RKO (cell line): ENCODE data around the gene PAK3.

Experiments used
- DNase-seq: peaks from one replicate; pipeline ENCODE4 v3.0.0-alpha.2; 2016; ENCODE audit warnings: low spot score

The PAK3 gene

DNA sequence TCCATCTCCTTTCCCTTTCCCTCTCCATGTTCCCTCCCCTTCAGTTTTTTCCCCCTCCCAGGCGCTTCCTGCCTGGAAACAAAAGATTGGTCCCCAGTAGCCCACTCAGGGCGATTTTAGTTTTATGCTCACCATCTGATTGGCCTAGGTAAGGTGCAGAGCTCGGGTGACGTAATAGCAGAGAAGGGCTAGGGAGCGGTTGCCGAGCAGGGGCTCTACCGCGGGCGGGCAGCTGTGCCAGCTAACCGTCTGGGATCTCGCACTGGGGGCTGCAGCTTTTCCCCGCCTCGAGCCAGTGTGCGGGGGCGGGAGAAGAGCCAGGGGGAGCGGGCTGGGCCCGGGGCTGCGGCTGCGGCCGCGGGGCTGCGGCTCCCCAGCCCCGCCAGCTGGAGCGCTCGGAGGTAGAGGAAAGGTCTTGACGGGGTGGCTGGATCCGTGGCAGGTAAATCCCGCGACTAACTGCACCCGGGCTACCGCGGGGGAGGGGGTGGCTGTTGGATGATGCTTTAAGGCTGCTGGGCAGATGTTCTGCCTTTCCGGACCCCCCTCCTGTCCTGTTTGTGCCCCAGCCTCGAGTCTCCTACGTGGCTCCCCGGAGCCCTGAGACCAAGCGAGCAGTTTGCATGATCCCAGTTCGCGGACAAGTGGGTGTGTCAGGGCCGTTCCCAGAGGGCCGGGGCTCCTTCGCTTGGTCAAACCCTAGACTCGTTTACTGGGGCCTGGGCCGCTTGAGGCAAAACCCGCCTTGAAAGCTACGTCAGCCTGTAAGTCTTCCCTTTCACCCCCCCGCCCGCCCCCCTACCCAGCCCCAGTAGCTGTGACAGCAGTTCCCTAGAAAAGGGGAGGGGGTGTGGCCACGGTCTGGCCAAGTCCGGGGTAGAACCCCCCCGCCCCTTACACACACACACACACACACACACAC, at the start of gene PAK3:
Gene PAK3, plus strand, starts transcription at position 218 of the 922 bp plus-strand sequence. CDS start 26,913 bp downstream, outside the sequence.
- DNase-seq = no peak

DNA sequence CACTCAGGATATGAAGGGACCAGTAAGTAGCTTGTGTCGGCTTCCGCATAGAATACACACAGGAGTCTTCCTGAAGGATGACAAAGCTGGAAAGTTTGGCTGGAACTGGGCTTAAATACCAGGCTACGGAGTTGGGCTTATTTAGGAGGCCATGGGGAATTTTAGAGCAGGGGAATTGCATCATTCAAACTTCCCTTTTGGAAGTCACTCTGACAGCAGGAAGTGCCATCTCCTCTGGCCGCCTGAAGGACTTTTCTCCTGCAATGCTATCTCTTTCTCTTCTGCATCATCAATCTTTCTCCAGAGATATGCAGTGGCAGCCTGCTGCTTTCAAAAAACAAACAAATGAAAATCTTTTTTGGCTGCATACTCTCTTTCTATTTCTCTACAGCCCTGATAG, 48.4 kb upstream of the PAK3 start:
- DNase-seq = no peak

DNA sequence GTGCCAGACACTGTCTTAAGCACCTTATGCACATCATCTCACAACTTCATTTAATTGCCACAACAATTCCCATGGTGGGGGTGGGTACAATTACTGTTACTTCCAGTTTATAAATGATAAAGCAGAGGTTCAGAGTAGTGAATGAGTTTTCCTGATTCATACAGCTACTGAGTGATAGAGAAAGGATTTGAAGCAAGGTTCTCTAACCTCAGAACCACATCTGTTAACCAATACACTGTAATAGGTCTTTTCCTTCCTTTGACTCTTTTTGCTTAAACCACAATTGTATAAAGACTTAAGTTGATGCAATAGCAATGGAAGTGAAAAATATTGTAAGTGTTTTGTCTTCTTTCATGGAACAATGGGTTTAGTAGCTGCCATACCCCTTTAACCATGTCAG, 43.5 kb upstream of the PAK3 start:
- DNase-seq = no peak

DNA sequence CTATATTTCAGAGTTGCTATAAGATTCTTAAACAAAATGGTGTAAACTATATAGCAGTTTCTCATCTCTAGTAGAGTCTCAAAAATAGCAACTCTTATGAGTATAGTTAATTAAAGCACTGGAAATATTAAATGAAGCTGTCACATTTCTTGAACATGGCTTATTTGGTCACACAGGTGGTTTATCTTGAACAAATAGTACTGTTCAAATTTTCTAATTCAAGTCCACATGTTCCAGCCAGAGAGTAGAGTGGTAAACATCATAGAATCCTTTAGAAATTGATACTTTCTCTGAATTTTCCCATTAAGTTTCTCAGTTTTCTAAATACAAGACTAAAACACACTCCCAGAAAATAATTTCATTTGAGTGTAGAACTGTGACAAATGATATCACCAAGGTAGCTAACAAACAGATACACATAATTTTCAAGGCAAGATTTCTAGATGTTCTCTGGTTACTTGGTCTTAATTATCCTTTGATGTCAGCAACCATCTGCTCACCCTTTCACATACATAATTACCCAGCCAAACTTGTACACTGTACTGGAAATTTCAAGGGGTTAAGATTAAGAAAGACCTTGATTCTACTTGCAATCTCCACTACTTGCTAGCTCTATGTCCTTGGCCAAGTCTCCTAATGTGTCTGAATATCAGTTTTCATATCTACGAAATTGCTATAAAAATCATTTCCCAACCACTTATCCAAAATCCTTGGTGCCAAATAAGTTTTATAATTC, 24.3 kb upstream of the PAK3 start:
- no peak for DNase-seq

DNA sequence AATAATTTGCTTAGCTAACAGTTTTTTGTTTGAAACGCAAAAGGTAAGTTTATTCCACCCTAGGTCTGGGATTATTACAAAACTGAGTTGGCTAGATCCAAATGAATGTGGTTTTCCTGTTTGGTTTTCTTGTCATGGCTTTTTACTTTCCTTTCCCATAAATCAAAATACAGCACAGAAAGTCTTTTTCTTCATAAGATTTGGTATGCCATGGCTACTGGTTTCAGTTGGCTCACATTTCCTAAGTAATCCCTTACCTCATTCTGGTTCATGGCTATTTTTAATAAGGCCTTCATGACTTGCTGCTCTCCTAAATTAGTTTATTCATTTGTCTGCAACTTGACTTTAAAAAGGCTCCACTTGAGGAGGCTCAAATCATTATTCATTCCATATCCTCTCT, 12.9 kb upstream of the PAK3 start:
- DNase-seq = no peak

DNA sequence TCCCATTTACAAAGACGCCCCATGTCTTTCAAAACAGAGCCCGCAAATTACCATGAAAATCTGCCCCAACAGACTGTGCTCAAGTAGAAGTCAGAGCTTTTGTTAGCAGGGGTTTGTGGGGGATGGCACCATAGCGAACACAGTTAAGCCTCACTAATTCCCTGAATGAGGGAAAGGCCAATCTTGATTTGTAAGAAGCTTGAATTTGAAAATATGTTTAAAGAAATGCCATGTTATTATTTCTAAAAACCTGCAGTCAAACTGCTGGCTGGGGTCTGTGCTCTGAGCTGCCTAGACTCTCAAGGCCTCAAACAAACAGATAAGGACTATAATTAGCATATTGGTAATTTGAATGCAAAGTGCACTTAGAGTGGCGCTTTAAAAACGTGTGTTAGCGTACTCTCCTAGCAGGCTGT, 9.4 kb upstream of the PAK3 start:
- DNase-seq = no peak

DNA sequence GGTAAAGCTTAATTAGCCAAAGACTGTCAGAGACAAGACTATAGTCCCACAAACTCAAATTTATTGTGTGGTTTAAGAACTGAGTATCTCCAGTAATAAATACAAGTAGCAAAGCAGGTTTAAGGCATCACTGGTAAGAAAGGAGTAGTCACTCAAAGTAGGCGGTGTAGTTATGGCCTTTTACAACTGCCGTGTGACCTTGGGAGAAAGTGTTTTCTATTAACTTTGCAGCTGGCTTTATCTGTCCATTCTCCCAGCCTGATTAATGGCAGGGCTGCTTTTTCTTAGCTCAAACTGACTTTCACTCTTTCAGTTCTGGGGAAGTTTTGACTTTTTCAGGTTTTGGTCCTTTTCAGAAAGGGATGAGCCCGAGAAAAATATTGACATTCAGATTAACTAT, 7.4 kb upstream of the PAK3 start:
- no peak for DNase-seq

DNA sequence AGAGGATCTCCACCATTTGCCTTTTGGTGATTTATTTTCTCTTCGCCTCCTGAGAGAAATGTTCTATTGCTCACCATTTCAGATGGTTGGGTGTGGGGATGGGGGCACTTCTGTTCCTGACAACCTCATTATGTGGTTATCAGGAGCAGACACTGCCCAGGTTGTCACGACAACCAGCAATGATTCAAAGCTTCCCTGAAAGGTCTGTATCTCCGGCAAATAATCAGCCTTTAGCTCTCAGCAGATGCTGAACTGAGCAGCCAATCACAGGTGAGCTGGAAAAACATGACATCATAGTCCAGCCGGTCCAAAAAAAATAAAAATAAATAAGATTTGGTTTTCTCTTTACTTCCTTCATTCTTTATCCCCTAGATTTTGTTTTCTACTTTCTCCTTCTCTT, 5.5 kb upstream of the PAK3 start:
- no peak for DNase-seq

DNA sequence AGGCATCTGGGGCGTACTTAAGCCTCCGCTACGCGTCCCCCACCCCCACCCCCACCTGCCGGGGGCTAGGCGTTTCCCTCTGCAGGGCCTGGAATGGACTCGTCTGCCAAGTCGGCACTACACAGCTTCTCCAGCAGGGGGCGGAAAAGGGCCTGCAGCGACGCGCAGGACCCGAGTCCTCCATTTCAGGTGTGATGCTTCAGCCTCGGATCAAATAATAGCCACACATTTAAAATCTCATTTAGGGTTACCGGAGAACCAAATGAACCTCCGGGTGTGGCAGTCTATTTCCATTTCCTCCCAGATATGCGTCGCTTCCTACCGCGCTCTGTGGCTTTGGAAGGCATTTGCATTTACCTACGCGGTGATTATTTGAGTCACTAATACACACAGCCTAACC, 2.9 kb downstream of the PAK3 start:
- no peak for DNase-seq

DNA sequence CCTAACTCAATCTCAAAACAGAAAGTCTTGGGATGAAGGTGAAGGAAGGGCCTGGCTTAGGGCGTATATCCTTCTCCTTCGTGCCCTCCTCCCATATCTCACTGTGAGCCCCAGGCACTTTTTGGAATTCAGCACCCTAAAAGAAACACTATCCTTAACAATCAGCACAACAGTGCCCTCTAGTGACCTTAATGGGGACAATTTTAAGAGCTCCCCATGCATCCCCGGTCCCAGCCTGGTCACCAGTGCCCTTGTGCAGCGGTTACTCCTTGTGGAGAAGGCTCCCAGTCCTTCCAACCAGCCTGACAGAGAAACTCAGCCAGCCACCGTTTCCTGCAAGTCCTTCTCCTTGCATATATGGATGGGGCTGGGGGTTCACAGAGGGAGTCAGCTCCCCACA, 4.2 kb downstream of the PAK3 start:
- DNase-seq = peak; percentile 49

DNA sequence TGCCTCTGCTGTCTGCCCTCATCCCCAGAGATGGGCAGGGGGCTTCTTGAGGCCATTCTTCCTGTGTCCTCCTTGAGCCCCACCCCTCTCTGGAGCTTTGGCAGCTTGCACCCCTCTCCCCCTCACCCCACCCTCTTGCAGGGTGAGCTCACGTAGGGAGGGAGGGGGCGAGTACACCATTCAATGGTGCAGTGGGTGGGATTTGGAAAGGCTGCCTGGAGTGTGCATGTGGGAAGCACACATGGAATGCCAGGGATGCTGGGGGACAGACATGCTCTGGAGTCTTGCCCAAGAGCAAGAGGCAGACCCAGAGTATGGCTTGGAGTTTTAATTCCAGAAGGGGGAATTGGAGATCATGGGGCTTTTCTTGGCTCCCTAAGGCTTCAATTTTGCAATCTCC, 5.6 kb downstream of the PAK3 start:
- no peak for DNase-seq

DNA sequence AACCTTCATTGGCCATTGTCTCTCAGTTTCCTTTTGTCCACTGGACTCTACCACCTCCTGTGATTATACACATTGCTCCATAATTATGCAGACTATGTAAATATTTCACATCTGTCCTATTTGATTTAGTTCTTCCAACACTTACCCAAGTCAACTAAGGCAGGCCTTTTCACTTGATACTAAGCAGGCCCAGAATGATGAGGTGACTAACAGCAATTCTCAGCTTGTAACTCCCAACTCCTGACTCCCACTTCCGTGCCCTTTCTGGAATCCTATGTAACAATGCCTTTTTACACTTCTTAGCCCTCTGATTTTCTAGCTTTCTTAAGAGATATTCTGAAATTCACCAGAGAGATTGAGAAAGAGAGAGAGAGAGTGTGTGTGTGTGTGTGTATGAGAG, 6.6 kb downstream of the PAK3 start:
- no peak for DNase-seq

DNA sequence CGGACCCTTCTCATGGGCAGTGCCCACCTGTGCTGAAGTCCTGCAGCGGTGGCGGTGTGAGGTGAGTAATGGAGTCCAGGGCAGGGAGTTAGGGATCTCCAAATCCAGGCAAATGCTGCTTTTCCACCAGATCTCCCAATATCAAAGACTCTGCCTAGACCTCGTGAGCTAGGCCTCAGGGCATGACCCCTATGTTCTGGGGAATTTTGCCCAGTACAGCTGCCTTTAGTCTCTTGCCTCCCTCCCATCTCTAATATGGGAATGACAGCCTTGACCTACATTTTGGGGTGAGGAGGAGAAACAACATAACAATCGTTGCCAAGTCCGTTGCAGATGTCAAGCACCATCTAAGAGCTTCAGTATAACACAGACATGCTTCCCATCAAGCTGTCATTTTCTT, 7.3 kb downstream of the PAK3 start:
- no peak for DNase-seq

DNA sequence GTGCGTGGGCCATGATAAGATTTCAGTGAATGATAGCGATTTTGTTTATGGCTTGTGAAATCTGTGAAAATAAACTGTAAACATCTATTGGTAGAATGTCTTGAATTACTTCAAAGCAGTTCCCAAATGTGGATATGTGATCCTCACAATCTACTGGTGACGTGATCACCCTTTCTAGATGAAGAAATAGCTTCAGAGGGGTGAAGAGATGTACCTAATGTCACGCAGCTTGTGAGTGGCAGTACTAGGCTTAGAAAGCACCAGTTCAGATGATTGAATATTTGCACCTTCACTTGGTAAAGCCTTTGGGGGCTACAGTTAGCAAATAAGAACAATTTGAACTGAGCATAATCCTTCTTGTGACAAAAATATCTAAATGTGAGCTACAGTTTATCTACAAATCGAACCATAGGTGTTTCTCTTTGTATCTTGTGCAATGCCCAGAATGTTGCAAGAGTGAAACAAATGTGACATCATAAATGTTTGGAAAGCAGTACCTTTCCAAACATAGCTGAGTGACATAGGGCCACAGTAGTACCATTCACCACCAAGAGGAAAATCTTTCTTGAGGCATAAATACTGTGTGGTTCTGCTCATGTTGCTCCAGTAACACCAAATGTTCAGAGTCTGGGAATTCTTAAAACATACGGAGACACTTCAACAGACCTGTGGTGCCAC, 14.2 kb downstream of the PAK3 start:
- no peak for DNase-seq

DNA sequence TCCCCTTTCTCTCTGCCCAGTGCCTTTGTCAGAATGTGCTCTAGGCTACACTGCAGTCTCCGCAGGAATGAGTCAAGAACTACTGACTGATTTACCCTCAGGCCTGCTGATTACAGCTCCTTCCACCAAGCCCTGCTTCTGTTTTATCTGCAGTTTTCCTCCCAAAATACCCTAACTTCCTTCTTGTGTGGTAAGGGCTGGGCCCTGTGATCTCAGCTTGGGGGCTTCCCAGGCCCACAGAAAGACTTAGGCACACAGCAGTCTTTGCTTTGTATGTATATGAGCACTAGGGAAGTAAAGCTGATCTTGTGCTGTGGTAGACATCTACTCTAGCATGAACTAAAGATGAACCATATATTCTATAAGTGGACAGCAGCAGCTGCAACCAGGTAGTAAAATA, 18.8 kb downstream of the PAK3 start:
- DNase-seq = no peak

DNA sequence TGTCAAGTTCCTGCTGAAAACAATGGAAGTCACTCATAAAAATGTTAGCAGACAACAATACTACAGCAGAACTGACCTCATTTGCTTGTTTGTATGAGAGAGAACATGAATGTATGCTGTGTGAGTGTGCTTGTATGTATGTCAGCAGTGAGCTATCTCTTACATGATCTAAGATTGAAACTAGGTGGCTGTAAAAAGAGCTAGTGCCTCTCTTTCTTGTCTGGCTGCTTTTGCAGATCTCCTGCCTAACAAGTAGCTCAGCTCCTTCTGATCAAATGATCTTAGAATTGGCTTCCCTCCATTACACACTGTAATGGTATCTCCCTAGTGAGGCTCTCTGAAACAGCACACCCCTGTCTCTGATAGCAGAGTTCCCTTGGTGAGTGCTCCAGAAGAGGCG, 20.7 kb downstream of the PAK3 start:
- DNase-seq = no peak

DNA sequence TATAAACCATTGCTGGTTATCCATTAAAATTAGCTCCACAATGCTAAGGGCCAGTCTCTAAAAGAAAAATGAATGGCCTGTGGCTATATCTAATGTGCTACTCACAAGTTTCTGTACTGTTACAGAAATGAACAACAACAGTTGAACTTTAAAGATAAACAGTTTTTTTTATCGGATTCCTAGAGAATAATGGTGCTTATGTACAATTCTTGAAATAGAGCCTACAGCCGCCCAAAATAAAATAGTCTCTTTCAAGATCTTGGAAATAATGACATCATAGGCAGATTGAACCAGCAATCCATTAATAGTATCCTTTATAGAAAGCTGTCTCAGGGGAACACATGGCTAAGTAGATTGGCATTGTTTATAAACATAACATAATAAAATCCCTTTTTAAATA, 23.4 kb downstream of the PAK3 start:
- DNase-seq = no peak

DNA sequence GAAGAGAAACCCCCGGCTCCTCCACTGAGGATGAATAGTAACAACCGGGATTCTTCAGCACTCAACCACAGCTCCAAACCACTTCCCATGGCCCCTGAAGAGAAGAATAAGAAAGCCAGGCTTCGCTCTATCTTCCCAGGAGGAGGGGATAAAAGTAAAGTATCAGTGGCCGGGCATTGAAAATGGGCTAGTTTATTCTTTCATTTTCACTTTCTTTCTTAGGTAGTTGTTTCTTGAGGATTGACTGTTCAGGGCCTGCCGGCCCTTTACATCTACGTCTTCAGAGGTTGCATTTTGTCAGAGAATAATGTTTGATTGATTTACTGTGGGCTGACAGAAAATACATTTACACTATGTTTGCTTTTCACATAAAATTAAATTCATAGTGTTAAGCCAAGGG, 27.1 kb downstream of the PAK3 start:
- no peak for DNase-seq

DNA sequence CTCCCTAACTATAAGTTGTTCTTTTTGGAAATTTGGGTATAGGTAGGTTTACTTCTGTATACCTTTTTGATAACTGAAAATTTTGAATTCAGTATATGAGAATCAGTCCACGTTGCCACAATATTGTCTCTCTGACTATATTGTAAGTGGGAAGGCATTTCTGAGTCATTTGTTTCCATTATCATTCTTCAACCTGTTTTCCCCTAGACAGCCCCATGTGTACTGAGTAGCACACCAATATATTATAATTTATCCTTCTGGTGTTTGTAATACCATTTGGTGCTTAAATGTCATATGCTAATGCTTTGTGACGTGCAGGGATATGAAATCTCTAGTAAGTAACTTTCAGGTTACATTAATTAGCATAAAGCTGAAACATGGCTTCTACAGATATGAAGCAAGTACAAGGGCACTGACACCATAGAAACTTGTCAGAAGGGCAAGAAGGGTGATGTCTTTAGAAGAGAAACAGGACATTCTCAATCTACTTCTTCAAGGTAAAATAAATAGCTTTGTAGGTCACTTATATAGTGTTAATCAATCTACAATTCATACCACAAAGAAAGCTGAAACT, 27.7 kb downstream of the PAK3 start:
- DNase-seq = no peak

DNA sequence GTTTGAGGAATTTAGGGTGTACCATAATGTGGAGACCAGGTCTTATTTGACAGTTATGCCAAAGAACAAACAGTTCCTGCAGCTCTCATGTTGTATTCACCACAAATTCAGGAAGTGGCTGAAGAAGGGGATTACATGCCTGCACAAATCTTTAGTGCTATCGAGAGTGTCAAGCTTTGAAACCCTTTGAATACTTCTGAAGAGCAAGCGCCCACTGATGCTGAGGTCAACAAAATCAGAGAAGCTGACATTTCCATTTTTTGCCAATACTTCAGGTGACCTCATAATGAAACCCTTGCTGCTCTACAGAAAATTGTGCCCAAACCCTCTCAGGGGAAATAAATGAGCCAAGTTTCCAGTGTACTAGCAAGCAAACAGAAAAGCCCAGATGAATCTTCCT, 28.4 kb downstream of the PAK3 start:
- DNase-seq = no peak

DNA sequence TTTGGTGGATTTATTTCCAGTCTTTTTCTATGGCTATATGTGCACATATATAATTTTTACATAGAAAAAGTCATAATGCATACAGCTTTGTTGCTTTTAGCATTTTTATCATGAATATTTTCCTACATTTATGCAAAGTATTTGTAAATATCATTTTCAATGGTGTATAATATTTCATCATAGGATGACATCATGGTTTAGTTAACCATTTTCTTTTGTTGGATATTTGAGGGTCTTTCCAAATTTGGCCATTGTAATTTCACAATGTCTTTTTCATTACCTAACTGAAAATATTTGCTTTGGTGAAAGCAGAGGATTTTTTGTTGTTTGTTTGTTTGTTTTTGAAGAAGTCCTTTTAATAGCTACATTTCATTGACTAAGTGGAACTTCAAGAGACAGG, 31.0 kb downstream of the PAK3 start:
- DNase-seq = no peak

DNA sequence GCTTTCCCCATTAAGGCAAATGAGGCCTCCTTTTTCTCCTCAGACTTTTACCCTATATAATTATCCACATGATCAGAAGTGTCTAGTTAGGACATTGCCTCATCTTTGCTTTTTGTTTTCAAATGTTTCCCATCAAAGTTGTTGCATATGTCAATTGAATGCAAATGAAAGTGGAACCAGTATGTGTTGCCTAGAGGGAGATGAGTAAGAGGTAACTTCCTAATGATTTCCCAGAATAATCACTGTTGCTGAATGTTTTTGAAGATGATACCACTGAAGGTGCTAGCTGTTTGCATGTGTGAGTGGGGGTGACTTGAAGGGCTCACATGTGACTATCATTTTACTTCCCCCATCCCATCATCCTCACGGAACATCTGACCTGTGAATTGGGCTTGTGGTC, 33.9 kb downstream of the PAK3 start:
- no peak for DNase-seq

DNA sequence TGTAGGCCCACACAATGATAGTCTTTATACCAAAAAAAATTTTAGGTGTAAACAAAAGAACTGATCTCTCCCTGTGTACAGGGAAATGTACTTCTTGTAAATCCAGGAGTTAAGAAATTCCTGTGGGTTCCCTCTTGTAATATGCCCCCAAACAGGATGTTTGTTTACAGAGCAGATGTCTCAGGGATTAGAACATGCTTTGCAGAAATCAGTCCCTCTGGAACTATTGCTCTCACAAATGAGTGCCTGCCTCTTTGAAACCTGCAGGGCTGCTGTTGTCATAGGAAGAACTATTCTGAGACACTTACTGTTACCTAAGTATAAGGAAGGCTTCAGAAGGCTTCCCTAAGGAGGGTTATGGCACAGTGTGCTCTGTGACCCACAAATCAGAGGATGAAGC, 35.6 kb downstream of the PAK3 start:
- no peak for DNase-seq
